Vagina (tissue), 2 donors: Measurements from ENCODE around the gene GPI.

Source experiments
- CTCF ChIP-seq, 3 experiments: fragments of 450-650 bp in 2 of 3; fragments of 200-600 bp in 1 of 3; sonication (generic) in 1 of 3; IDR thresholded peaks; one replicate each; pipeline ENCODE4 v1.5.1; 2017 to 2019; ENCODE audit warnings: antibody characterized with exemption in 3 of 3, mild to moderate bottlenecking in 2 of 3, moderate library complexity in 2 of 3
- POLR2A ChIP-seq, 2 donors: fragments of 450-650 bp; IDR thresholded peaks; one replicate each; pipeline ENCODE4 v1.6.1; 2017; ENCODE audit warnings: antibody characterized with exemption in 2 of 2, mild to moderate bottlenecking in 2 of 2, moderate library complexity in 2 of 2
- POLR2AphosphoS5 ChIP-seq, 2 donors: sonication (generic); formaldehyde crosslinking; IDR thresholded peaks; one replicate each; pipeline ENCODE4 v1.9.0; 2017; ENCODE audit warnings: antibody characterized with exemption in 2 of 2, mild to moderate bottlenecking in 2 of 2, low read depth in 1 of 2; ENCODE audit not compliant: insufficient read depth in 1 of 2

GRCh38 chr19:34404109-34404909 is 39.3 kb downstream of the GPI start, which contains the start of gene PDCD2L:
- TF ChIP-seq CTCF (IDR thresholded peaks at IDR 0.05) (no peak), POLR2AphosphoS5 (IDR thresholded peaks at IDR 0.05; ENCODE audit: insufficient read depth in 1 of 2, low read depth in 1 of 2) (peak; percentile 81 to 89), POLR2A (IDR thresholded peaks at IDR 0.05) (no peak)
